Esophagus muscularis mucosa (tissue), 3 donors: Measurements from ENCODE around the gene WBP11.

Experiments
- POLR2A ChIP-seq: fragments of 450-650 bp; IDR thresholded peaks from one replicate; pipeline ENCODE4 v1.6.1; 2017; ENCODE audit warnings: antibody characterized with exemption, moderate library complexity, mild to moderate bottlenecking, low read depth
- POLR2AphosphoS5 ChIP-seq, 2 donors: sonication (generic); formaldehyde crosslinking; IDR thresholded peaks; one replicate each; pipeline ENCODE4 v1.6.1; 2017; ENCODE audit warnings: antibody characterized with exemption in 2 of 2
- TF ChIP-seq, protein P1 (sequence below), 3 experiments: fragments of 200-600 bp in 2 of 3; fragments of 450-650 bp in 1 of 3; sonication (generic) in 2 of 3; IDR thresholded peaks; one replicate each; pipeline ENCODE4 v1.5.1; 2017 to 2019; ENCODE audit warnings: antibody characterized with exemption in 3 of 3, mild to moderate bottlenecking in 2 of 3, moderate library complexity in 1 of 3

GRCh38 chr12:14827043-14827442 lies 23.8 kb upstream of the WBP11 start:
- TF ChIP-seq POLR2A (no peak), POLR2AphosphoS5 (IDR thresholded peaks at IDR 0.05) (no peak)
- TF ChIP-seq, protein P1, sequence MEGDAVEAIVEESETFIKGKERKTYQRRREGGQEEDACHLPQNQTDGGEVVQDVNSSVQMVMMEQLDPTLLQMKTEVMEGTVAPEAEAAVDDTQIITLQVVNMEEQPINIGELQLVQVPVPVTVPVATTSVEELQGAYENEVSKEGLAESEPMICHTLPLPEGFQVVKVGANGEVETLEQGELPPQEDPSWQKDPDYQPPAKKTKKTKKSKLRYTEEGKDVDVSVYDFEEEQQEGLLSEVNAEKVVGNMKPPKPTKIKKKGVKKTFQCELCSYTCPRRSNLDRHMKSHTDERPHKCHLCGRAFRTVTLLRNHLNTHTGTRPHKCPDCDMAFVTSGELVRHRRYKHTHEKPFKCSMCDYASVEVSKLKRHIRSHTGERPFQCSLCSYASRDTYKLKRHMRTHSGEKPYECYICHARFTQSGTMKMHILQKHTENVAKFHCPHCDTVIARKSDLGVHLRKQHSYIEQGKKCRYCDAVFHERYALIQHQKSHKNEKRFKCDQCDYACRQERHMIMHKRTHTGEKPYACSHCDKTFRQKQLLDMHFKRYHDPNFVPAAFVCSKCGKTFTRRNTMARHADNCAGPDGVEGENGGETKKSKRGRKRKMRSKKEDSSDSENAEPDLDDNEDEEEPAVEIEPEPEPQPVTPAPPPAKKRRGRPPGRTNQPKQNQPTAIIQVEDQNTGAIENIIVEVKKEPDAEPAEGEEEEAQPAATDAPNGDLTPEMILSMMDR (IDR thresholded peaks at IDR 0.05), result no peak
